ENCODE data around the gene ZMYND8. TPM values are rescaled to one million over a fixed set of nuclear protein-coding genes. Genes with fewer than 3 reads are reported as not detected.

The ZMYND8 gene
- total and polyA plus RNA-seq, 10 of the 15 experiments (the other 5 are each of a cell fraction or from before 2014, with no cell fraction given): 12.9 to 54.8 (median 23.1) TPM

GRCh38 chr20:47248448-47248966 is 108.0 kb downstream of the ZMYND8 start:
- no peaks in the 10 kb centered on the region for H3K27me3 ChIP-seq (replicated peaks in 1 of 2; ENCODE audit: control insufficient read depth in 2 of 2, insufficient read depth in 2 of 2, low read length in 1 of 2)
- H2AFZ ChIP-seq (ENCODE audit: control insufficient read depth, low read depth, low read length): no peak overlapping the region
- no peak overlapping the region for H3K4me3 ChIP-seq
- peaks cover 45 to 50% of the 10 kb centered on the region in 2 experiments for H3K36me3 ChIP-seq (ENCODE audit: control insufficient read depth in 2 of 2, insufficient read depth in 2 of 2, low read length in 1 of 2)
- no peak overlapping the region for H3K4me2 ChIP-seq (ENCODE audit: control insufficient read depth, insufficient read depth)
- ATAC-seq (no peak), FAIRE-seq (no peak), DNase-seq (ENCODE audit: low read depth, low spot score) (no peak)
- SMC1A ChIA-PET (ENCODE audit: uncharacterized antibody, unreplicated experiment): interaction anchor here (0.9 to 1.6 kb wide), 3 partner anchors 9 to 501 kb away, joined by 3 to 4 read pairs (median 3); no protein-coding TSS in a partner anchor
- RAD21 ChIA-PET (ENCODE audit: unreplicated experiment): interaction anchor here (0.8 kb wide), 1 partner anchor 371 kb away, joined by 3 read pairs; no protein-coding TSS in a partner anchor
- POLR2A ChIA-PET: no interaction called here
- in situ Hi-C loops (cut with MboI) (no loop called here), intact Hi-C loops (cut with micrococcal nuclease; ENCODE audit: unreplicated experiment) (no loop called here)
- no peaks in the 10 kb centered on the region; the same call in 1 of the 2 replicates for H3K79me2 ChIP-seq (ENCODE audit: control insufficient read depth, insufficient read depth, low read length)
- BruUV-seq (replicated peaks): no TSS peak
- H3K4me1 ChIP-seq (ENCODE audit: control insufficient read depth, insufficient read depth, low read length): no peaks in the 10 kb centered on the region
- CTCF ChIA-PET: no interaction called here
- no peak overlapping the region for H3K9ac ChIP-seq (ENCODE audit: control insufficient read depth, insufficient read depth, low read length)
- no peak overlapping the region for H3K27ac ChIP-seq (ENCODE audit: control insufficient read depth, insufficient read depth)
- no peak for TF ChIP-seq EGR1 (IDR thresholded peaks at IDR 0.05; ENCODE audit: borderline replicate concordance in 1 of 2, low read depth in 2 of 2, low read length in 2 of 2)
- TF ChIP-seq TARDBP (IDR thresholded peaks at IDR 0.05; ENCODE audit: borderline replicate concordance): no peak
- TF ChIP-seq CHD4 (IDR thresholded peaks at IDR 0.05): no peak
- 0 out of 2 replicates have a peak, but pooled peaks have one; percentile 17 for TF ChIP-seq POLR2AphosphoS5 (IDR thresholded peaks at IDR 0.05; ENCODE audit: low read length)
- TF ChIP-seq NFXL1 (IDR thresholded peaks at IDR 0.05; ENCODE audit: borderline replicate concordance): peak; percentile 59; the same call in 1 of the 2 replicates
- no peak for TF ChIP-seq ZSCAN29 (IDR thresholded peaks at IDR 0.05)
- no peak for TF ChIP-seq SIX5 (IDR thresholded peaks at IDR 0.05; ENCODE audit: low read depth, low read length, severe bottlenecking)
- no peak for TF ChIP-seq NR2C1 (IDR thresholded peaks at IDR 0.05)
- TF ChIP-seq ATF3 (IDR thresholded peaks at IDR 0.05; ENCODE audit: borderline replicate concordance, extremely low read depth, low read depth, low read length): no peak
- TF ChIP-seq NBN (IDR thresholded peaks at IDR 0.05): no peak
- no peak for TF ChIP-seq SIN3A (IDR thresholded peaks at IDR 0.05; ENCODE audit: low read depth, low read length)
- H3K9me3 ChIP-seq (replicated peaks; ENCODE audit: control insufficient read depth, insufficient read depth, low read length): no peaks in the 10 kb centered on the region
- peaks cover 5% of the 10 kb centered on the region; the same call in 1 of the 2 replicates for H4K20me1 ChIP-seq (ENCODE audit: control insufficient read depth, insufficient read depth)
- WGBS (ENCODE audit: insufficient coverage, insufficient replicate concordance, low lambda C conversion rate, missing lambda C conversion rate): 73% methylated on average over 6 of the region's 6 CpGs

Data from GM12878 (cell line).